HG02938 (cell line): ENCODE data around the gene PDXK.
"Not testable (repeated sequence)": the region's sequence is repeated elsewhere in the genome, so short reads cannot be mapped to it uniquely, and the experiment has no call there.

Experiments used
- ATAC-seq: cut with Tn5 transposase; IDR thresholded peaks from one replicate; pipeline ENCODE4 v1.9.1; 2021; ENCODE audit warnings: mild to moderate bottlenecking, moderate library complexity; ENCODE audit not compliant: unreplicated experiment

Gene PDXK

DNA sequence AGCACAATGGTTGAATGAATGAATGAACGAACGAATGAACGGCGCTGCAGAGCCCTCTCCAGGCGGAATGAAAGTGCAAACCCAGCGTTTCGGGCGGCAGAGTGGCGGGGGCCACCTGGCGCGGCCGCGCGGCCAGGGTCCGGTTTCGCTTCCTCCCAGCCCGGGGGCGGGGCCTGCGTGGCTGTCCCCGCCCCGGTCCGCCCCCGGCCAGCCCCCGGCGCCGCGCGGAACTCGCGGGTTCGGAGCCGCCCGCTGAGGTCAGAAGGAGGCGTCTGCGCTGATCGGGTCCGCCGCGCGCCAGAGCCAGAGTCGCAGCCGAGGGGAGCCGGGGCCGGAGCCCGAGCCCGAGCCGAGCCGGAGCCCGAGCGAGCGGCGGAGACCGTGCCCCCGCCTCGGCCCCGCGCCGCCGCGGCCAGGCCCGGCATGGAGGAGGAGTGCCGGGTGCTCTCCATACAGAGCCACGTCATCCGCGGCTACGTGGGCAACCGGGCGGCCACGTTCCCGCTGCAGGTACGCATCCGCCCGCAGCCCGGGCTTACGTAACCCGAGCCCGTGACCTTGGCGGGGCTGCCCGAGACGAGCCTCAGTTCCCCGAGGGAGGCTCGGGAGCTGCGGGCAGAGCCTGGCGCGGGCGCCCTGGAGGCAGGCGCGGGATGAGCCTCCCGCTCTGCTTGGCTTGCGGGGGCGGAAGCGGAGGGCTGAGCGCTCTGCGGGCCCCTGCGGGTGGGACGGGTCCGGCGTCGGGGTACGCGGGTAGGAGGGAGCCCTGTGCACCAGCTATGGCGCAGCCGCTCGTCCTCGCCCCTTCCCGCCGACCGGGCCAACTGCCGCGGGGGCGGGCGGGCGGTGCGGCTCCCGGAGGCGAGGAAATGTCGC, at the start of gene PDXK:
Gene PDXK, plus strand, starts transcription at position 258 of the 876 bp plus-strand sequence. Its CDS starts 166 bp downstream, at position 424.
- peak; percentile 46 for ATAC-seq

DNA sequence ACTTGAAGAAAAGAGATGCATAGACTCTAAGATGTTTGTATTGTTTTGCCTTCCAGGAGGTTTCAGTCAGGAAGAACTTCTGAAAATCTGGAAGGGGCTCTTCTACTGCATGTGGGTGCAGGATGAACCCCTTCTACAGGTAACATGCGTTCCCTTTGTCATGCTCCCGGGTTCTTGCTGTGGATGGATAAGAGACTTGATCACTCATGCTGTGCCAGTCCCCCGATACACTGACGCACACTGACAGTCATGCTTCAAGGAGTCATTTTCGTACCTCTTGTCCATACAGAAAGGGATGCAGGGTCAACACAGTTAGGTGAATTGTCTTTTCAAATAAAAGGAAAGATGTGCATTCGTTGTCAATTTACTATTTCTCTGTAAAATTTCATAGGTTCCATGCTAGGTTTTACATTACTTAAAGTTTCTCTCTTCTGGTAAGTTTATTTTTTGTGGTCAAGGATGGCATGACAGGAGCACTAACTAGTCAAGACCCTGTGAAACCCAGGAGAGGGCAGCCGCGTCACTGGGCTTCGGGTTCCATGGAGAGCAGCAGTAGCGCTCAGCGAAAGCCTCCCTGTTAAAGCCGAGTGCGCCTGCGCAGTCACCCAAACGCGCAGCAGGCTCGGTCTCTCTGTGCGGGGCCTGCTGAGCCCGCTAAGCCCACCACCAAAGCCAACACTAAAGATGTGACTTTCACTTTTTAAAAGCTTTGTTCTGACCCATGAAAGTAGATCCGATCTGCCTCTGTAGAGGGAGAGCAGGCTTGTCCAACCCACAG, 48.9 kb upstream of the PDXK start:
- no peak for ATAC-seq

DNA sequence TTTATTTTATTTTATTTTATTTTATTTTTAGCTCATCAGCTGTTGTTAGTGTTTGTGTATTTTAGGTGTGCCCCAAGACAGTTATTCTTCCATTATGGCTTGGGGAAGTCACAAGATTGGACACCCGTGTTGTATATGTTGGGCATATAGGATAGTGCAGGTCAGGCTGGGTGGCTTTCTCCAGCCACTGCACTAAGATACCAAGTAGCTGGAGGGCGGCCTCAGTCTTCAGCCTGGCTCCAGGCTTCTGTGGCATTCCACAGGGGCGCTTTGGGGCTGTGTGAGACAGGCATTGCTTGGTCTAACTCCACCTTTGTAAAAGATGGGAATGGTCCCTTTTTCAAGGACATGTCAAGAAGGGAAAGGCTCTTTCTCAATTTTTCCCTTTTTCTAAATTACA, 43.1 kb upstream of the PDXK start:
- no peak for ATAC-seq

DNA sequence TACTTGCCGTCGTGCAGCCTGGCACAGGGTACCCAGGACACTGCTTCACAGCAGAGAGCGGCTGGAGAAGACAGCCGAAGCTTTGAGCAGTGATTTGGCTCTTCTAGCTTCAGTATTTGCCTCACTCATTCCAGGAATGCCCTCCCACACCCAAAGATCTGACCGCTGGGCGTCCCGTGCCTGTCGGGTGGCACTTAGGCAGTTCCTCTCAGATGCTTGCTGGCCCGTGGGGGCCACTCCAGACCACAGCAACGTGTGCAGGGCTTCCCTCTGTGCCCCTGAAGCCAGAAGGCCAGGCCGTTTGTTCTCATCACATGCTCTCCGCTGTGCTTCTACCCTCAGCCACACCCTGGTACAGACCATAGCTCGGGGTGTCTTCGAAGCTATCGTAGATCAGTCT, 42.5 kb upstream of the PDXK start:
- no peak for ATAC-seq

DNA sequence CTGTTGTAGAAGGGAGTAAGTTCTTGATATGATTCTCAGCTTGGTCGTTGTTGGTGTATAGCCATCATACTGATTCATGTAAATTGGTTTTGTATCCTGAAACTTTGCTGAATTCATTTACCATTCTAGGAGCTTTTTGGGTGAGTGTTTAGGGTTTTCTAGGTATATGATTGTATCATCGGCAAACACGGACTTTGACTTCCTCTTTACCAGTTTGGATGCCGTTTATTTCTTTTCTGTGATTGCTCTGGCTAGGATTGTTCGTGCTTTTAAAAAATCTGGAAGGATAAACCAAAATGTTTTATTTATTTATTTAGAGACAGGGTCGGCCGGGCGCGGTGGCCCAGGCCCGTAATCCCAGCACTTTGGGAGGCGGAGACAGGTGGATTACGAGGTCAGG, 39.0 kb upstream of the PDXK start:
- ATAC-seq: no peak

DNA sequence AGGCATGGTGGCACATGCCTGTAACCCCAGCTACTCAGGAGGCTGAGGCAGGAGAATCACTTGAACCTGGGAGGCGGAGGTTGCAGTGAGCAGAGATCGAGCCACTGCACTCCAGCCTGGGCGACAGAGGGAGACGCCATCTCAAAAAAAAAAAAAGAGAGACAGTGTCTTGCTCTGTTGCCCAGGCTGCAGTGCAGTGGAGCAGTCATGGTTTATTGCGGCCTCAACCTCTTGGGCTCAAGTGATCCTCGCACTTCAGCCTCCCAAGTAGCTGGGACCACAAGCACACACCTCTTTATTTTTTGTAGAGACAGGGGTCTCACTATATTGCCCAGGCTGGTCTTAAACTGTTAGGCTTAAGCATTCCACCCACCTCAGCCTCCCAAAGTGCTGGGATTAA, 38.5 kb upstream of the PDXK start:
- ATAC-seq: not testable (repeated sequence)

DNA sequence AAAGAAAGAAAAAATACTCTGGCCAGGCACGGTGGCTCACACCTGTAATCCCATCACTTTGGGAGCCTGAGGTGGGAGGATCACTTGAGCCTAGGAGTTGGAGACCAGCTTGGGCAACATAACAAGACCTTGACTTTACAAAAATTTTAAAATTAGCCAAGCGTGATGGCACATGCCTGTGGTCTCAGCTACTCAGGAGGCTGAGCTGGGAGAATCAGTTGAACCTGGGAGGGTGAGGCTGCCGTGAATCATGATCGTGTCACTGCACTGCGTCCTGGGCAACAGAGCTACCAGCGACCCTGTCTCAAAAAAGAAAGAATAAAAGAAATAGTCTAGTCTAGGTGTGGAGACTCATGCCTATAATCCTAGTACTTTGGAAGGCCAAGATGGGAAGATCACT, 37.3 kb upstream of the PDXK start:
- ATAC-seq: no peak

DNA sequence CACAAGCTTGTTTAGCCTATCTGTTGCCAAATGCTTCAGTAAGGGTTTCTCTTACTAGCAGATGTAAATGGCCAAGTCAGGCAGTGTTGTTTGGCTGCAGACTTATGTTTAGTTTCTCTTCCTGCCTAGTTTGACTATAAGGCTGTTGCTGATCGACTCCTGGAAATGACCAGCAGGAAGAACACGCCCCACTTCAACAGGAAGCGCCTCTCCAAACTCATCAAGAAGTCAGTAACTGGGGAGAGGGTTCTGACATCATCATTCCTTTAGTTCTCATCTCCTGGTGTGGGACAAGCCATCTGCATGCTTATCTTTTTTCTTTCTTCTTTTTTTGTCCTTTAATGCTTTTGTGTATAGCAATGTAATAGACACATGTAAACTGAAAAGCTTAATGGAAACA, 34.5 kb upstream of the PDXK start:
- no peak for ATAC-seq

DNA sequence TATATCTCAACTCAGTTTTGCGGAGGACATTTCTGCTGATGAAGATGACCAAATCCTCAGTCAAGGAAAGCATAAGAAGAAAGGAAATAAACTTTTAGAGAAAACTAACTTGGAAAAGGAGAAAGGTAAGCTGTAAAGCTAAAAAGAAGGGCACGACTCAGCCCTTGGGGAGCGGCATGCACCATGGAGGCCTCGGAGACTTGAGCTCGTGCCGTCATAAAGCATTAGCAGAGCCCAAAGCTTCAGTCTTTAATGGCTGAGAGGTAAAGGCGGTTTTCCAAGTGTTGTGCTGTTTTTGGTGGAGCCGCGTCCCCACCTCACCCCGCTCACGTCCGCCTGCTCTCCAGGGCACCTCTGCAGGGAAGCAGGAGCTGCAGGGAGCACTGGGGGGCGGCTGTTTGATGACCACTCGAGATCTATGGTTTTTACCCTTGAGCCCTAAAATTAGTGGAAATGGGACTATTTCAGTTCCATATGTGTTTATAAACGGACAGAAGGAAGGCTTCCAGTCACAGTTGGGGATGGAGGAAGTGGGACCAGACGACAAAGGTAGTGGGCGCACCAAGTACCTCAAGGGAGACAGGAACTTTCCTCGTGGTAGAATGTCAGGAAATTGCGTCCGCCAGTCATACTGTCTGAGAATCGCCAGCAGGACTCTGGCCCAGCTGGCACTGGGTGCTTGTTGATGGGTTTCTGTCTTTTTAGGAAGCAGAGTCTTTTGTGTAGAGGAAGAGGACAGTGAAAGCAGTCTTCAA, 31.9 kb upstream of the PDXK start:
- ATAC-seq: no peak

DNA sequence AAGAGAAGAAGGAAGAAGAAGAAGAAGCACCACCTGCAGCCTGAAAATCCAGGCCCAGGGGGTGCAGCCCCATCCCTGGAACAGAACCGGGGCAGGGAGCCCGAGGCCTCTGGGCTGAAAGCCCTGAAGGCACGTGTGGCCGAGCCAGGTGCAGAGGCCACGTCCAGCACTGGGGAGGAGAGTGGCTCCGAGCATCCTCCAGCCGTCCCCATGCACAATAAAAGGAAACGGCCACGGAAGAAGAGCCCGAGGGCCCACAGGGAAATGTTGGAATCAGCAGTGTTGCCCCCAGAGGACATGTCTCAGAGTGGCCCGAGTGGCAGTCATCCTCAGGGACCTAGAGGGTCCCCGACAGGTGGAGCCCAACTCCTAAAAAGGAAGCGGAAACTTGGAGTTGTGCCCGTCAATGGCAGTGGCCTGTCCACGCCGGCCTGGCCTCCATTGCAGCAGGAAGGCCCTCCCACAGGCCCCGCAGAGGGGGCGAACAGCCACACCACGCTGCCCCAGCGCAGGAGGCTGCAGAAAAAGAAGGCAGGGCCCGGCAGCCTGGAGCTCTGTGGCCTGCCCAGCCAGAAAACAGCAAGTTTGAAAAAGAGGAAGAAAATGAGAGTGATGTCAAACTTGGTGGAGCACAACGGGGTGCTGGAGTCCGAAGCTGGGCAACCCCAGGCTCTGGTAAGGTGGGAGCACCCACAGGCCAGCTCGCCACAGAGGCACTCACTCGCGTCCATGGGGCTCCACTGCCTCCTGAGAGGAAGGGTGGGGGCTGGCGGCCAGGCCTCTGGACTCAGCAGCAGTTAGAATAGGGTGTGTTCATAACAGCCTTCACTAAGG, 31.1 kb upstream of the PDXK start:
- no peak for ATAC-seq

DNA sequence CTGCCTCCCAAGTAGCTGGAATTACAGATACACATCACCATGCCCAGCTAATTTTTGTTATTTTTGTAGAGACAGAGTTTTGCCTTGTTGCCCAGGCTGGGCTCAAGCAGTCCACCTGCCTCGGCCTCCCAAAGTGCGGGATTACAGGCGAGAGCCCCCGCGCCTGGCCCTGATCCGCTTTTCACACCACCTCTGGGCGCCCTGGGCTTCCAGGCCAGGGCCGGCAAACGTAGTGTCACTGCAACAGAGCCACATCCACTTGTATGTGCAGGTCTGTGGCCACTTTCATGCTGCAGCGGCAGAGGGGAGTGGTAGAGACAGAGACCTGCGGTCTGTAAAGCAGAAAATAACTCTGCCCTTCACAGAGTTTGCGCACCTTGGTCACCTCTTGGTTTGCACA, 30.0 kb upstream of the PDXK start:
- ATAC-seq: no peak

DNA sequence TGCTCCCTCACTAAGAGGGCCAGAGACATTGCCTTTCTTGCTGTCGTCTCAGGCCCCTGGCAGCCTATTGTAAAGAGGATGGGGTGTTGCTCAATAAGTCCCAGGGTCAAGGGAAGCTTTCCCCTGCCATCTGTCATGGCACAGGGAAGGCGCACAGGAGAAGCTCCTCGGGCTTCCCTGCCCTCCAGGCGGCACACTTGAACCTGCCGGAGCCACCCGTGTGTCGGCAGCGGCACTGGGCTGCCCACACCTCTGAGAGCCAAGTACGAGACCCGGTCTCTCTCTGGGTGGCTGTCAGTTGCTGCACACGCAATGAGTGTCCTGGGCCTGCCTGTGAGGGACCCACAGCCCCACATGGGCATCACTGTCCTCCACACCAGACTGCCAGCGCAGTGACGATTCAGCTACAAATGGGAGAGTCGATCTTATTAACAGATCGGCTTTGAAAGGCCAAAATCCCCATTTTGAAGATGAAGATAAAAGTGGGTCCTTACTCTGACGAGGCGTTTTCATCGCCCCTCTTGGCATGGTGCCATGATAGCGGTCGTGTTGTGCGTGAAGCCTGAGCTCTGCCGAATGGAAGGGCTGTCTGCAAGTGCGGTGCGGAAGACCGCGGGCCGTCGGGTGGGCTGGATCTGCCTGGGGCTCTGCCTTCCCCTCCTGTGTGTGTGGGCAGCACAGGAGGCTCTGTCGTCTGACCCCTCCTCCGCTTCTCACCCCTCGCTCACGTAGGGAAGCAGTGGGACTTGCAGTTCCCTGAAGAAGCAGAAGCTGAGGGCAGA, 29.2 kb upstream of the PDXK start:
- no peak for ATAC-seq

DNA sequence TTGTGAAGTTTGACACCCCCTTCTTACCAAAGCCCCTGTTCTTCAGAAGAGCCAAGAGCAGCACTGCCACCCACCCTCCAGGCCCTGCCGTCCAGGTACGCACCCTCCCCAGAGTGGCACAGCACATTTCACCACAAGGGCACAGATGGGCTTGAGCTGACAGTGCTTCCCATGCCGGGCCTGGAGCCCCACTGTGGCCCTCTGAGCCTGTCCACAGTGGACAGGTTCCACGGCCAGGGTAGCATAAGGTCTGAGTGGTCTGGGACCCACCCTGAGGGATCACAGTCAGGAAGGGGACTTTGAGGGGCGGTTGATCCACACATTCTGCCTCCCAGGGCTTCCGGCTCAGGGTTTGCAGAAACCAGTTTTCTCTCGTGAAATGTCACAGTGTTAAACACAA, 28.6 kb upstream of the PDXK start:
- ATAC-seq: no peak

DNA sequence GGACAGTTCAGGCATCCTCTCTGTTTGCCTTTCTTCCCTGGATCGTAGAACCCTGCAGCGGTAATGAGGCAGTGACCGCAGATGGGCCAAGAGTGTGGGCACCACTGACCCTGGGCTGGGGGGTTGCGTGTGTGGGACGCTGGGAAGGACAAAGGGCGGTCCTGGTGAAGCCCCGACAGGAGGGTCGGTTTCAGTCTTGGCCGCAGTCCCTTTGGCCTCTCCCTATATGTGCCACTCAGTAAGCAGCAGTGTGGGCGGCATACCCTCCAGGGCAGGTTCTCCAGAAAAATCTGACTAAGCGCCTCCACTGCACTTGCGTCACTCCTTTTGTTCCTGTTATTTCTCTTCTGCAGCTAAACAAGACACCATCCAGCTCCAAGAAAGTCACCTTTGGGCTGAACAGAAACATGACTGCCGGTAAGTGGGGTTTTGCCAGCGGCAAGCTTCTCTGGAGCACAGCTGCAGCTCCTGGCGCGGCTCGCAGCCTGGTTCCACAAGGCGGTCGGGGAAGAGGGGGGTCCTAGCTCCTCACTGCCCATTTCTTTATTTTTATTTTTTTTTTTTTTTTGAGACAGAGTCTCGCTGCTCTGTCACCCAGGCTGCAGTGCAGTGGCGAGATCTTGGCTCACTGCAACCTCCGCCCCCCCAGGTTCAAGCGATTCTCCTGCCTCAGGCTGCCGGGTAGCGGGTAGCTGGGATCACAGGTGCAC, 27.7 kb upstream of the PDXK start:
- no peak for ATAC-seq

DNA sequence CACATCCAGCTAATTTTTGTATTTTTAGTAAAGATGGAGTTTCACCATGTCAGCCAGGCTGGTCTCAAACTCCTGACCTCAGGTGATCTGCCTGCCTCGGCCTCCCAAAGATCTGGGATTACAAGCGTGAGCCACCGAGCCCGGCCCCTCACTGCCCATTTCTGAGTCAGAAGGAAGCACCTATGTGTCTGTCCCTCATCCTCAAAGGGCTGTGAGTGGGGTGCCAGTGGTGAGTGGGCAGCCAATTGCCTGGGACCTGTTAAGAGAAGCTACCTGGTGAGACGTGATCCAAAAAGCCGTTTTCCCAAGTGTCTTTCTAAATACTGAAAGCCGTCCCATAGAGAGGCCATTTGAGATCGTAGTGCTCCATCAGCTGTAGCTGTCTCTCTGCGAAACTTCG, 27.1 kb upstream of the PDXK start:
- no peak for ATAC-seq

DNA sequence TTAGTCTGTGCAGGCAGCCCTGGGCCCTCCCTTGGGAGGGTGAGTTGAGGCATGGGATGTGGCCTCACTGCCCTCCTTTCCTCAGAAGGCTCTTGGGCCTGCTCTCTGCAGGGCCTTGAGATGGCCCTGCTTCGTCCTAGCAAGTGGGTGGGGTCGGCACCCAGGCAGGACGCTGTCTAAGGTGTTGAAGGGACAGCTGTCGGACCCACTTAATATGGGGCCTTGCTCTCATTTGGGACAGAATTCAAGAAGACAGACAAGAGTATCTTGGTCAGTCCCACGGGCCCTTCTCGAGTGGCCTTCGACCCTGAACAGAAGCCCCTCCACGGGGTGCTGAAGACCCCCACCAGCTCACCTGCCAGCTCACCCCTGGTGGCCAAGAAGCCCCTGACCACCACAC, 26.0 kb upstream of the PDXK start:
- ATAC-seq: no peak

DNA sequence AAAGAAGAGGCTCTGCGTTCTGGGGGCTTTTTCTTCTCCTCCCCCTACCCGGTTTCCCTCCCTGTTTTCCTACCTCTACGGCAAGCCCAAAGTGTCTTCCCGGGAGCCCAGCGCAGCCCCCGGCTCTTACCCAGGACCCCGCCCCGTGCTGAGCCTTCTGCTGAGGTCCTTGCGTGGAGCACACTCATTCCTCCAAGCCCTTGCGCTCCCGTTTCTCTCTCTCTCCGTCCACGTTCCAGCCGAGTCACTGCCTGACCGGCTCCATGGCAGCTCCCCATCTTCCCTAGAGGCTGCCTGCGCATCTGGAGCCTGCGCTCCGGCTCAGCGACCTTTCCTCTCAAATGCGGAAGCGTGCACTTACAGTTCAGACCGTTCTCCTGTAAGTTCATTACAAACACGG, 24.9 kb upstream of the PDXK start:
- ATAC-seq: no peak

DNA sequence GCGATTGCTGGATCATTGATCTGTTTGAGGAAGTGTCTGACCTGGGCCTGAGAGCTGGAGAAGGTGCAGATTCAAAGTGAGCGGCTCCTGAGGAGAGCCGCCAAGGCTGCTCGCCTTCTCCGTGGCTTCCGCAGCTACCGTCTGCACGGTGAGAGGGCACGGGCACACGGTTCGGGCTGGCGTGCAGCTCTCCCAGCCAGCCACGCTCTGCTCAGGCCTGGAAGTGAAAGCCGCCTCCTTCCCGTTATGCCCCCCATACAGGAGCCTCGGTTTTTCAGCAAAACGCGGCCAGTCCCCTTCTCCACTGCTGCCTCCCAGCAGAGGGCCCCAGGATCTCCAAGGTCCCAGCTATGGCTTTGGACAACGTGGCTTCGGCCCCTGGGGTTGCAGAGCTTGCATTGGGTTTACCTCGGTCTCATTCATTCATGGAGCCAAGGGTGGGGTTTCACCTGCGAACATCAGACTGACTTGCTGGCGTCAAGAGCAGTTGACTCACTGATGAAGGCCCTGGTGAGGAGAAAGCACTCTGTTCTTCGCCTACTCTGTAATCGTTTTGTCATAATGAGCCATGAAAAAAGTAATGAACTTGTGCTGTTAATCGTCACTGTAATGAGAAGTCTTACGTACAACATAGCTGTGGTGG, 24.4 kb upstream of the PDXK start:
- no peak for ATAC-seq

DNA sequence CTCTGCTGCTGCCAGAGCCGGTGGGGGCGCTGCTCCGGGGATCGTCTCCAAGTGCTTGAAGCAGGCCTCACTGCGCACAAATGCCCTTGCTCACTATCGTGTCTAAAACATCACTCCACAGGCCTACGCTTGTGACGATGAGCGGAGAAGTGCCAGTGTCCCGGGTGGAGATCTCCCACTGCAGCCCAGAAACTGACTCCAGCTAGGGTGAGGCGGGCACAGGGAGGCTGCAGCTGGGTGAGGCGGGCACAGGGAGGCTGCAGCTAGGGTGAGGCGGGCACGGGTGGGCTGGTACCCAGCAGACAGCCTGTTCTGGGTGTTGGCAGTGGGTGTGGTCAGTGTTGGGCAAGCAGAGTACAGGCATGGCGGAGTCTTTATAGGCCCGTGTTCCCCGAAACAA, 22.7 kb upstream of the PDXK start:
- no peak for ATAC-seq
